GM23248 (cell line): Measurements from ENCODE around the gene SNX27. TPM values are rescaled to one million over a fixed set of nuclear protein-coding genes. Genes with fewer than 3 reads are reported as not detected.

Experiments
- DNase-seq: peaks from one replicate; pipeline ENCODE4 v3.0.0-alpha.2; 2015
- H2AFZ ChIP-seq: fragments of 200-600 bp; sonication (generic); 2 replicates; pipeline ENCODE4 v1.6.1; 2016; ENCODE audit warnings: antibody characterized with exemption
- H3F3A ChIP-seq: fragments of 200-600 bp; sonication (generic); 2 replicates; pipeline ENCODE4 v1.6.1; 2016; ENCODE audit warnings: mild to moderate bottlenecking, antibody characterized with exemption, mixed run types; ENCODE audit not compliant: insufficient read depth
- H3K27ac ChIP-seq: fragments of 200-600 bp; sonication (generic); 2 replicates; pipeline ENCODE4 v1.5.1; 2016; ENCODE audit warnings: mild to moderate bottlenecking
- H3K27me3 ChIP-seq: fragments of 200-600 bp; sonication (generic); replicated peaks from 2 replicates; pipeline ENCODE4 v1.6.1; 2016; ENCODE audit warnings: mild to moderate bottlenecking; ENCODE audit not compliant: insufficient read depth
- H3K36me3 ChIP-seq: fragments of 200-600 bp; sonication (generic); 2 replicates; pipeline ENCODE4 v1.6.1; 2016; ENCODE audit warnings: low read depth, mild to moderate bottlenecking
- H3K4me1 ChIP-seq: fragments of 200-600 bp; sonication (generic); 2 replicates; pipeline ENCODE4 v1.6.1; 2016; ENCODE audit warnings: mild to moderate bottlenecking; ENCODE audit not compliant: insufficient read depth
- H3K4me2 ChIP-seq: fragments of 200-600 bp; sonication (generic); one replicate; pipeline ENCODE4 v1.6.1; 2016; ENCODE audit warnings: mild to moderate bottlenecking; ENCODE audit not compliant: unreplicated experiment
- H3K4me3 ChIP-seq: fragments of 200-600 bp; sonication (generic); 2 replicates; pipeline ENCODE4 v1.5.1; 2016; ENCODE audit warnings: mild to moderate bottlenecking
- H3K79me2 ChIP-seq: fragments of 200-600 bp; sonication (generic); 2 replicates; pipeline ENCODE4 v1.6.1; 2016; ENCODE audit warnings: mild to moderate bottlenecking; ENCODE audit not compliant: insufficient read depth
- H3K9ac ChIP-seq: fragments of 200-600 bp; sonication (generic); 2 replicates; pipeline ENCODE4 v1.6.1; 2016; ENCODE audit warnings: mild to moderate bottlenecking
- H3K9me2 ChIP-seq: fragments of 200-600 bp; sonication (generic); 2 replicates; pipeline ENCODE4 v1.6.1; 2016; ENCODE audit warnings: mixed run types, mild to moderate bottlenecking, moderate library complexity; ENCODE audit not compliant: insufficient read depth
- H3K9me3 ChIP-seq: fragments of 200-600 bp; sonication (generic); one replicate; pipeline ENCODE4 v1.6.1; 2017; ENCODE audit warnings: low read depth
- H4K20me1 ChIP-seq: fragments of 200-600 bp; sonication (generic); 2 replicates; pipeline ENCODE4 v1.6.0; 2016; ENCODE audit not compliant: insufficient read depth
- EZH2 ChIP-seq: fragments of 200-600 bp; sonication (generic); IDR thresholded peaks from 2 replicates; pipeline ENCODE4 v1.6.1; 2018; ENCODE audit warnings: antibody characterized with exemption, mild to moderate bottlenecking; ENCODE audit not compliant: insufficient read depth, poor library complexity, severe bottlenecking
- EZH2phosphoT487 ChIP-seq: fragments of 200-600 bp; sonication (generic); IDR thresholded peaks from 2 replicates; pipeline ENCODE4 v1.6.1; 2018; ENCODE audit warnings: antibody characterized with exemption, moderate library complexity, mild to moderate bottlenecking, low read depth; ENCODE audit not compliant: insufficient read depth
- whole genome bisulfite sequencing, 2 experiments: methylation state at CpG; one replicate each; pipeline ENCODE4 v1.1.6; 2015 to 2017; ENCODE audit warnings: low lambda C conversion rate in 2 of 2, low coverage in 1 of 2; ENCODE audit errors: missing lambda C conversion rate in 2 of 2; 5-methylcytosine and 5-hydroxymethylcytosine counted together
- in situ Hi-C: fragments of 300-500 bp; cut with MboI; formaldehyde crosslinking; loops from 2 replicates; pipeline ENCODE4 v1.15.0; 2020
- polyA plus RNA-seq: library from polyadenylated mRNA; unstranded; fragments of >200 nt; fragmentation: Nextera tagmentation; extraction: Ambion mirVana; gene quantifications from 2 replicates; pipeline ENCODE4 v1.2.1, GENCODE V29; 2016
- total RNA-seq: library from RNA; depleted of rRNA; stranded (reverse); fragments of >200 nt; shearing (Covaris generic); gene quantifications from 2 replicates; pipeline ENCODE4 v1.2.3, GENCODE V29; 2014

The SNX27 gene
- total and polyA plus RNA-seq, 2 experiments from 2014 or later = 12.0 to 18.0 TPM

DNA sequence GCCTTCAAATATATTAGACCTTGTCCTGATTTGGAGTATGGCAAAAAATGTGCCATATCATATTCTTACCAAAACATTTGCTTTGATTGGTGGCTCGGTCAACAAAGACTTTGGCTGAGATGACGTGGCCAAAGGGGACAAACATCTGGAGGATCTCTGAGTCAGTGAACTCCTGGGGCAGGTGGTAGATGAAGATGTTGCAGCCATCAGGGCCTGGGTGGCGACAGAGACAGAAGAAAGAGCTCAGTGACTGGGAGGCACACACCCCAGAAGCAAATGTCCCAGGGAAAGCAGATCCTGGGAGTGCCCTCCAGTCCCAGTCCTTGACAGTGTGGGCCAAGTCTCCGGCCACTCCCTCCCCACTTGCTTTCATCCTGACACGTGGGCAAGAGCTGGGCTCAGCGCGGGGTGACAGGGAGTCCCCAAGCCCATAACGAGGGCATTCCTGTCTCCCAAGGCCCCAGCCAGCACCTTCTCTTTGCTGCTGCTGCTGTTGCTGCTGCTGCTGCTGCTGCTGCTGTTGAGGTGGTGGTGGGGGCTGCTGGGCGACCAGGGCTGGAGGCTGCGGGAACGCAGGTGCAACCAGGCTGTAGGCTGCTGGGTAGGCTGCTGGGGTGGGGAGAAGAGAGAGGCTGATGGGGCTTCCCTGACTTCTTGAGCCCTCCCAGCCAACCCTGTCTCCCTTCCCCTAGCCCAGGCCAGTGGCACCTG lies 94.1 kb downstream of the SNX27 start:
- Histone ChIP-seq H3K27me3 (no peaks in the 10 kb centered on the region), H3K9me2 (no peaks in the 10 kb centered on the region), H4K20me1 (no peaks in the 10 kb centered on the region), H3K9me3 (no peaks in the 10 kb centered on the region), H3K4me2 (no peak overlapping the region), H3K4me1 (no peaks in the 10 kb centered on the region), H3K27ac (no peak overlapping the region), H2AFZ (no peak overlapping the region), H3K79me2 (no peaks in the 10 kb centered on the region), H3K9ac (no peak overlapping the region), H3F3A (no peaks in the 10 kb centered on the region), H3K36me3 (no peaks in the 10 kb centered on the region), H3K4me3 (no peak overlapping the region)
- in situ Hi-C loops = no loop called here
- DNase-seq = no peak
- TF ChIP-seq EZH2 = no peak
- 28 to 29% methylated on average over 11 of the region's 11 CpGs for WGBS, 2 experiments

DNA sequence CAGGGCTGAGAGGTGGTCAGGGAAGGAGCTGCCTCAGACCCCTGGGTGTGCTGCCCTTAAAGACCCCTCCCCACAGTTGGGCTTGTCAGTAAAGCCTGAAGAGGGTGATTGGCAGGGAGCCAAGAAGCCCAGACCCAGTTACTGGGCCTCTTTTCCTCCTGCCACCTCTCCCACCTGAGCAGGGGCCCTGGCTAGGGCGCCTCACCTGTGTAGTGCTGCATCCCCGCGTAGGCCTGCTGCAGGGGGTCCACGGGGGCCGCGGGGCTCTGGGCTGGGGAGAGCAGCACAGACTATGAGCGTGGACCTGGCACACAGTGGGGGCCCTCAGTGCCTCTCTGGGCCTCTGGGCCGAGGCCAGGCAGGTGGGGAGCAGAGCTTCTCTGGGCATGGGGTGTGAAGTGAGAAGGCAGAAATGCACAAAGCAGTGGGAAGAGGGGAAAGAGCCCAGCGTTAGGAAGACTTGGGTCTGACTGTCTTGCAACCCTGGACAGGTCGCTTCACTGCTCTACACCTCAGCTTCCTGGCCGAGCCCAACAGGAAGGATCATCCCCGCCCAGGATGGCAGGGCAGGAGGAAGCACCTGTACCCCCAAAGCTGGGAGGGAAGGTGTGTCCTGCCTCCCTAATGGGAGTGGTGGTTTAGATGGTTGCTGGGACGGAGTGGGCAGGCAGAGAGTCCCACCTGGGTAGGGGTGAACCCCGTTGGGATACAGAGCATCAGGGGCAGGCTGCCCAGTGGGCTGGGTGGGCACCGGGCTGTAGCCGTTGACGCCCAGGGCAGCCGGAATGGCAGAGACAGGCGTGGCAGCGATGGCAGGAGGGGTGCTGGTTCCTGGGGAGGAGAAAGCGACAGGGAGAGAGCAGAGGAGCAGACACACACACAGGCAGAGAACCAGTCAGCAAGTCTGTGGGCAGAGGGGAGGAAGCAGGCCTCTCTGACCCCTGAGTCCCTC lies 94.9 kb downstream of the SNX27 start:
- Histone ChIP-seq H3K4me3 (no peak overlapping the region), H3F3A (no peaks in the 10 kb centered on the region), H3K4me1 (no peaks in the 10 kb centered on the region), H3K27ac (no peak overlapping the region), H3K36me3 (no peaks in the 10 kb centered on the region), H3K9ac (no peak overlapping the region), H3K9me2 (no peaks in the 10 kb centered on the region), H3K79me2 (no peaks in the 10 kb centered on the region), H3K9me3 (no peaks in the 10 kb centered on the region), H2AFZ (no peak overlapping the region), H4K20me1 (no peaks in the 10 kb centered on the region), H3K27me3 (no peaks in the 10 kb centered on the region), H3K4me2 (no peak overlapping the region)
- no peak for DNase-seq
- in situ Hi-C loops = no loop called here
- no peak for TF ChIP-seq EZH2phosphoT487
- TF ChIP-seq EZH2 = no peak
- 48 to 53% methylated on average over 17 to 20 of the region's 21 CpGs for WGBS, 2 experiments

DNA sequence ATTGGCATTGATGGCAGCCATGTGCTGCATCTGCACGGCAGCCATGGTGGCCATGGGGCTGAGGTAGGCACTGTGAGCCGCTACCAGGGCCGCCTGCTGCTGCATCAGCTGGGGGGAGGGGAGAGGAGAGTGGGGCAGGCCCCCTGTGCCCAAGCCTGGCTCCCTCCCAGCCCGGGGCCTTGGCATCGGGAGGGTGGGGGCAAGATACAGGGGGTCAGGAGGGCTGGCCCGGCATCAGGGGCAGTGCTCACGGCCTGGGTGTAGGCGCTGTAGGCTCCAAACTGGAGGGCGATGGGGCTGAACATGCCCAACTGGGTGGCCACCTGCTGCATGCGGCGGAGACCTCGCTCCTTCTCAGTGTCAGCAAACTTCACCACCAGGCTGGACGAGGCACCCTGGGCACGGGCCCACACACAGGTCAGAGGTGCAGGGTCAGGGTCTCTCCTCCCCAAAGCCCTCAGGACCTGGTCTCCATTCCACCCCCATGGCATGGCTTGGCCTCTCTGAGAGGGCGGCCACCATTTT lies 95.8 kb downstream of the SNX27 start:
- Histone ChIP-seq H3K27me3 (no peaks in the 10 kb centered on the region), H3K9ac (no peak overlapping the region), H2AFZ (no peak overlapping the region), H3K4me3 (no peak overlapping the region), H3K4me2 (no peak overlapping the region), H3F3A (no peaks in the 10 kb centered on the region), H3K79me2 (no peaks in the 10 kb centered on the region), H3K9me3 (no peaks in the 10 kb centered on the region), H3K36me3 (no peaks in the 10 kb centered on the region), H3K27ac (no peak overlapping the region), H3K9me2 (no peaks in the 10 kb centered on the region), H4K20me1 (no peaks in the 10 kb centered on the region), H3K4me1 (no peaks in the 10 kb centered on the region)
- TF ChIP-seq EZH2phosphoT487 (no peak), EZH2 (no peak)
- DNase-seq = no peak
- in situ Hi-C loops = no loop called here
- 82 to 96% methylated on average over 9 to 15 of the region's 15 CpGs for WGBS, 2 experiments

DNA sequence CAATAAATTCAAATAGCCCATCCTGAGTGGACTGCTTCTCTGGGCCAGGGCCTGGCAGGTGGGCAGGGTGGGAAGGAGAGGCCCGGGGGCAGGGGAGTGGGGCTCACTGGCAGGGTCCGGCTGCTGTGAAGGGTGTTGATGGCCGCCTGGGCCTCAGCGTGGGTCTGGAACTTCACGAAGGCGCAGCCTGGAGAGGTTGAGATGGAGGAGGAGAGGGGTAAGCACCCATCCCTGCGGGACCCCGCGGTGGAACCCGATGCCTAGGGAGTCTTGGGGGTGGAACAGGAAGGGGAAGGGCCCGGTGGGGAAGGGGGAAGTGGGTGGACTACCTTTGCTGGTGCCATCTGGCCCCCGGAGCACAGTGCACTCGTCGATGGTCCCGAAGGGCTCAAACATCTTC lies 97.0 kb downstream of the SNX27 start:
- 73 to 78% methylated on average over 7 to 15 of the region's 15 CpGs for WGBS, 2 experiments
- in situ Hi-C loops = no loop called here

More for the DNA sequence above, 97.0 kb downstream of the SNX27 start:
- Histone ChIP-seq H3K4me2 (no peak overlapping the region), H3K36me3 (no peaks in the 10 kb centered on the region), H3K27ac (no peak overlapping the region), H3K4me1 (no peaks in the 10 kb centered on the region), H2AFZ (no peak overlapping the region), H3K9ac (no peak overlapping the region), H3K27me3 (no peaks in the 10 kb centered on the region), H3K4me3 (no peak overlapping the region), H3K9me2 (no peaks in the 10 kb centered on the region), H3K9me3 (no peaks in the 10 kb centered on the region), H3K79me2 (no peaks in the 10 kb centered on the region), H3F3A (no peaks in the 10 kb centered on the region), H4K20me1 (no peaks in the 10 kb centered on the region)
- no peak for TF ChIP-seq EZH2
- TF ChIP-seq EZH2phosphoT487 = no peak
- DNase-seq = no peak
